Panc1 (cell line): ENCODE results near the gene UNC13C. TPM values are rescaled to one million over a fixed set of nuclear protein-coding genes. Genes with fewer than 3 reads are reported as not detected.

ENCODE experiments used
- ATAC-seq: fragments of 200-7000 bp; cut with Tn5 transposase; 2 replicates; pipeline ENCODE4 v1.9.1; 2020; ENCODE audit warnings: mild to moderate bottlenecking, moderate library complexity
- BruUV-seq: library from RNA; stranded (reverse); fragments of 400-500 nt; replicated peaks from 2 replicates; lab custom pipeline; 2021; lab: Mats Ljungman, UMichigan
- CTCF ChIA-PET: fragments of 300-600 bp; sonication (Branson Sonifier 250); formaldehyde crosslinking; loops from one replicate; lab custom pipeline; 2022; ENCODE audit warnings: antibody characterized with exemption; lab: Charles Lee
- POLR2A ChIA-PET: fragments of 300-600 bp; sonication (Branson Sonifier 250); formaldehyde crosslinking; loops from one replicate; lab custom pipeline; 2022; ENCODE audit warnings: antibody characterized with exemption; lab: Charles Lee
- DNase-seq: peaks from one replicate; pipeline ENCODE4 v3.0.0-alpha.2; 2010; ENCODE audit warnings: low read depth, low spot score
- H3K27ac ChIP-seq: 2 replicates; pipeline ENCODE4 v1.5.1; 2011; ENCODE audit warnings: mild to moderate bottlenecking, low read length, inconsistent platforms
- H3K27me3 ChIP-seq: fragments of 200-500 bp; sonication (Bioruptor generic); 2 replicates; pipeline ENCODE4 v1.6.0; 2014; ENCODE audit warnings: low read length, inconsistent platforms; ENCODE audit not compliant: control insufficient read depth, insufficient read depth
- H3K36me3 ChIP-seq: fragments of 200-500 bp; sonication (Bioruptor generic); 2 replicates; pipeline ENCODE4 v1.5.1; 2014; ENCODE audit warnings: inconsistent platforms, mild to moderate bottlenecking, low read length, moderate library complexity; ENCODE audit not compliant: control insufficient read depth, insufficient read depth
- H3K4me1 ChIP-seq: 2 replicates; pipeline ENCODE4 v1.5.1; 2011; ENCODE audit warnings: inconsistent platforms, mild to moderate bottlenecking, low read length, moderate library complexity; ENCODE audit not compliant: control insufficient read depth, insufficient read depth
- H3K4me3 ChIP-seq, 2 experiments: 2 replicates each; pipeline ENCODE4 v1.5.1; 2011 to 2012; ENCODE audit warnings: low read depth in 2 of 2, low read length in 2 of 2, mild to moderate bottlenecking in 2 of 2, inconsistent platforms in 1 of 2, moderate library complexity in 1 of 2
- H3K9me3 ChIP-seq: fragments of 200-500 bp; sonication (Bioruptor generic); 2 replicates; pipeline ENCODE4 v1.5.1; 2014; ENCODE audit warnings: low read depth, mild to moderate bottlenecking, inconsistent platforms, low read length, moderate library complexity; ENCODE audit not compliant: control insufficient read depth, insufficient read depth
- POLR2AphosphoS5 ChIP-seq: IDR thresholded peaks from 2 replicates; pipeline ENCODE4 v1.6.1; 2012; ENCODE audit warnings: mild to moderate bottlenecking, low read depth, low read length, moderate library complexity
- SIN3A ChIP-seq: IDR thresholded peaks from 2 replicates; pipeline ENCODE4 v1.6.1; 2012; ENCODE audit warnings: low read depth, mild to moderate bottlenecking, low read length, moderate library complexity, borderline replicate concordance; ENCODE audit not compliant: insufficient read depth
- TCF7L2 ChIP-seq: IDR thresholded peaks from 2 replicates; pipeline ENCODE4 v1.6.1; 2011; ENCODE audit warnings: mild to moderate bottlenecking, low read depth, low read length, inconsistent platforms
- in situ Hi-C: cut with HindIII; loops from 2 replicates; pipeline ENCODE4 v1.10.0; 2016; ENCODE audit warnings: low sequenced_read_pairs, low pct_unique_long_range_greater_than_20kb
- intact Hi-C: fragments of 100-400 bp; cut with micrococcal nuclease; formaldehyde crosslinking; loops from one replicate; pipeline ENCODE4 v1.10.0; 2022; ENCODE audit not compliant: unreplicated experiment
- total RNA-seq: library from RNA; stranded (reverse); gene quantifications from one replicate; pipeline ENCODE4 v1.2.1, GENCODE V29; 2021; ENCODE audit not compliant: unreplicated experiment
- TF ChIP-seq, protein P1 (sequence below), 2 experiments: IDR thresholded peaks; 2 replicates each; pipeline ENCODE4 v1.6.1; 2011 to 2012; ENCODE audit warnings: low read depth in 2 of 2, control low read depth in 1 of 2, low read length in 1 of 2, mild to moderate bottlenecking in 1 of 2, moderate library complexity in 1 of 2; ENCODE audit not compliant: insufficient read depth in 1 of 2
- TF ChIP-seq, protein P2 (sequence below): fragments of 450-650 bp; IDR thresholded peaks from 2 replicates; pipeline ENCODE4 v1.5.1; 2017; ENCODE audit warnings: mild to moderate bottlenecking

Gene UNC13C
- total RNA-seq, 1 experiment from 2014 or later = not detected

DNA sequence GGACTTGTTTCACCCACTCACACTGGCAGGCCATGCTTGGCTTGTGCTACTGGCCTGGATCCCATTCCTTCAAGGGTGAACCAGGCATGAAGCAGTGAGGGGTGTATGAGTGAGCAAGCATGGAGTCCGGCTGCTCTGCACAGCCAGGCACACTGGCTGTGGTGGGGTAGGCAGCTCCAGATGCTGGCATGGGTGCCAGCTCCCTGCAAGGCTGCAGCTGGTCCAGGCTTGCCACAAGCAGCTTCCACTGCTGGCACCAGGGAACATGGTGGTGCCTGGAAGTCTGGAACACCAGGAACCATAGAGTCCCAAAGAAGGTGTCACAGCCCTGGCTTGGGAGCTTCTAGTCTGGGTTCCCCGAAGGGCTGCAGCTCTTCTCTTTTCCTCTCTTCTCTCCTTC lies 395.1 kb downstream of the UNC13C start:
- Histone ChIP-seq H3K36me3 (no peaks in the 10 kb centered on the region), H3K27ac (no peak overlapping the region), H3K9me3 (0 out of 2 replicates have a peak, but pooled peaks cover 4% of the 10 kb centered on the region), H3K4me3 (no peak overlapping the region), H3K4me1 (no peaks in the 10 kb centered on the region), H3K27me3 (no peaks in the 10 kb centered on the region)
- ChIA-PET CTCF (no interaction called here), POLR2A (no interaction called here)
- no peak for DNase-seq
- intact Hi-C loops (no loop called here), in situ Hi-C loops (no loop called here)
- TF ChIP-seq, protein P1, sequence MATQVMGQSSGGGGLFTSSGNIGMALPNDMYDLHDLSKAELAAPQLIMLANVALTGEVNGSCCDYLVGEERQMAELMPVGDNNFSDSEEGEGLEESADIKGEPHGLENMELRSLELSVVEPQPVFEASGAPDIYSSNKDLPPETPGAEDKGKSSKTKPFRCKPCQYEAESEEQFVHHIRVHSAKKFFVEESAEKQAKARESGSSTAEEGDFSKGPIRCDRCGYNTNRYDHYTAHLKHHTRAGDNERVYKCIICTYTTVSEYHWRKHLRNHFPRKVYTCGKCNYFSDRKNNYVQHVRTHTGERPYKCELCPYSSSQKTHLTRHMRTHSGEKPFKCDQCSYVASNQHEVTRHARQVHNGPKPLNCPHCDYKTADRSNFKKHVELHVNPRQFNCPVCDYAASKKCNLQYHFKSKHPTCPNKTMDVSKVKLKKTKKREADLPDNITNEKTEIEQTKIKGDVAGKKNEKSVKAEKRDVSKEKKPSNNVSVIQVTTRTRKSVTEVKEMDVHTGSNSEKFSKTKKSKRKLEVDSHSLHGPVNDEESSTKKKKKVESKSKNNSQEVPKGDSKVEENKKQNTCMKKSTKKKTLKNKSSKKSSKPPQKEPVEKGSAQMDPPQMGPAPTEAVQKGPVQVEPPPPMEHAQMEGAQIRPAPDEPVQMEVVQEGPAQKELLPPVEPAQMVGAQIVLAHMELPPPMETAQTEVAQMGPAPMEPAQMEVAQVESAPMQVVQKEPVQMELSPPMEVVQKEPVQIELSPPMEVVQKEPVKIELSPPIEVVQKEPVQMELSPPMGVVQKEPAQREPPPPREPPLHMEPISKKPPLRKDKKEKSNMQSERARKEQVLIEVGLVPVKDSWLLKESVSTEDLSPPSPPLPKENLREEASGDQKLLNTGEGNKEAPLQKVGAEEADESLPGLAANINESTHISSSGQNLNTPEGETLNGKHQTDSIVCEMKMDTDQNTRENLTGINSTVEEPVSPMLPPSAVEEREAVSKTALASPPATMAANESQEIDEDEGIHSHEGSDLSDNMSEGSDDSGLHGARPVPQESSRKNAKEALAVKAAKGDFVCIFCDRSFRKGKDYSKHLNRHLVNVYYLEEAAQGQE (IDR thresholded peaks at IDR 0.05; ENCODE audit: insufficient read depth in 1 of 2, low read depth in 2 of 2, low read length in 1 of 2) = no peak
- TF ChIP-seq, protein P2, sequence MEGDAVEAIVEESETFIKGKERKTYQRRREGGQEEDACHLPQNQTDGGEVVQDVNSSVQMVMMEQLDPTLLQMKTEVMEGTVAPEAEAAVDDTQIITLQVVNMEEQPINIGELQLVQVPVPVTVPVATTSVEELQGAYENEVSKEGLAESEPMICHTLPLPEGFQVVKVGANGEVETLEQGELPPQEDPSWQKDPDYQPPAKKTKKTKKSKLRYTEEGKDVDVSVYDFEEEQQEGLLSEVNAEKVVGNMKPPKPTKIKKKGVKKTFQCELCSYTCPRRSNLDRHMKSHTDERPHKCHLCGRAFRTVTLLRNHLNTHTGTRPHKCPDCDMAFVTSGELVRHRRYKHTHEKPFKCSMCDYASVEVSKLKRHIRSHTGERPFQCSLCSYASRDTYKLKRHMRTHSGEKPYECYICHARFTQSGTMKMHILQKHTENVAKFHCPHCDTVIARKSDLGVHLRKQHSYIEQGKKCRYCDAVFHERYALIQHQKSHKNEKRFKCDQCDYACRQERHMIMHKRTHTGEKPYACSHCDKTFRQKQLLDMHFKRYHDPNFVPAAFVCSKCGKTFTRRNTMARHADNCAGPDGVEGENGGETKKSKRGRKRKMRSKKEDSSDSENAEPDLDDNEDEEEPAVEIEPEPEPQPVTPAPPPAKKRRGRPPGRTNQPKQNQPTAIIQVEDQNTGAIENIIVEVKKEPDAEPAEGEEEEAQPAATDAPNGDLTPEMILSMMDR = no peak
- TF ChIP-seq SIN3A (no peak), POLR2AphosphoS5 (no peak), TCF7L2 (no peak)
- no peak for ATAC-seq
- no TSS peak for BruUV-seq

GRCh38 chr15:54374184-54374952 lies 396.1 kb downstream of the UNC13C start:
- 0 out of 2 replicates have a peak, but pooled peaks cover 4% of the 10 kb centered on the region for H3K9me3 ChIP-seq
- in situ Hi-C loops = no loop called here
- POLR2A ChIA-PET = no interaction called here
- no peaks in the 10 kb centered on the region for H3K27me3 ChIP-seq
- ATAC-seq = no peak
- H3K4me1 ChIP-seq = no peaks in the 10 kb centered on the region
- TF ChIP-seq TCF7L2 = no peak
- TF ChIP-seq, protein P1 (IDR thresholded peaks at IDR 0.05; ENCODE audit: insufficient read depth in 1 of 2, low read depth in 2 of 2, low read length in 1 of 2) = no peak
- no peak for TF ChIP-seq SIN3A
- TF ChIP-seq, protein P2 = no peak
- intact Hi-C loops = no loop called here
- H3K36me3 ChIP-seq = no peaks in the 10 kb centered on the region
- CTCF ChIA-PET = no interaction called here
- H3K4me3 ChIP-seq = no peak overlapping the region
- no peak overlapping the region for H3K27ac ChIP-seq
- no TSS peak for BruUV-seq
- no peak for DNase-seq
